Stimulated activated CD8-positive, alpha-beta memory T cell treated with anti-CD3 and anti-CD28 coated beads, Interleukin-7, amount 100 ng/mL, for 1 hour (primary cell): ENCODE data around the gene PNMA6F.
"Not testable (repeated sequence)": the region's sequence is repeated elsewhere in the genome, so short reads cannot be mapped to it uniquely, and the experiment has no call there.

Experiments
- DNase-seq, 2 donors: peaks; one replicate each; pipeline ENCODE4 v3.0.0-alpha.2; 2020; ENCODE audit warnings: low read depth in 2 of 2

The PNMA6F gene

GRCh38 chrX:153334654-153335295 lies 13.2 kb upstream of the PNMA6F start:
- no peak for DNase-seq

GRCh38 chrX:153333821-153334653 lies 12.5 kb upstream of the PNMA6F start, which contains the start of gene ZNF275:
ZNF275 (plus strand) TSS chrX:153334153; CDS start chrX:153336680, 2,527 bp downstream.
- DNase-seq = peak; percentile 57 to 59

GRCh38 chrX:153333266-153333665 lies 11.7 kb upstream of the PNMA6F start:
- DNase-seq = no peak

GRCh38 chrX:153327561-153327960 lies 6.0 kb upstream of the PNMA6F start:
- no peak for DNase-seq

GRCh38 chrX:153320555-153321184 lies 897 bp downstream of the PNMA6F start:
- no peak for DNase-seq

- not testable (repeated sequence) for DNase-seq
Observed at GRCh38 chrX:153320047-153320443, 1.5 kb downstream of the PNMA6F start.

GRCh38 chrX:153319295-153320046 lies 2.1 kb downstream of the PNMA6F start:
- DNase-seq = no peak

GRCh38 chrX:153318811-153319210 lies 2.8 kb downstream of the PNMA6F start:
- DNase-seq = no peak

- no peak for DNase-seq
Observed at GRCh38 chrX:153317996-153318722, 3.4 kb downstream of the PNMA6F start.

GRCh38 chrX:153317306-153317705 lies 4.3 kb downstream of the PNMA6F start:
- no peak for DNase-seq

GRCh38 chrX:153312842-153313241 lies 8.7 kb downstream of the PNMA6F start:
- DNase-seq = no peak

- DNase-seq = no peak
Observed at GRCh38 chrX:153312041-153312440, 9.5 kb downstream of the PNMA6F start.

GRCh38 chrX:153310901-153311300 lies 10.7 kb downstream of the PNMA6F start:
- DNase-seq = no peak

- no peak for DNase-seq
Observed at GRCh38 chrX:153307276-153308178, 14.0 kb downstream of the PNMA6F start.

GRCh38 chrX:153306527-153307115 lies 14.9 kb downstream of the PNMA6F start:
- no peak for DNase-seq

- DNase-seq = no peak
Observed at GRCh38 chrX:153305972-153306371, 15.6 kb downstream of the PNMA6F start.

- DNase-seq = no peak
Observed at GRCh38 chrX:153304988-153305736, 16.4 kb downstream of the PNMA6F start.

- DNase-seq = no peak
Observed at GRCh38 chrX:153303276-153304262, 18.0 kb downstream of the PNMA6F start.
